GM06990 (cell line): ENCODE measurements around the gene TTC1.
"Not testable (repeated sequence)": the region's sequence is repeated elsewhere in the genome, so short reads cannot be mapped to it uniquely, and the experiment has no call there.

ENCODE experiments used
- DNase-seq: peaks from one replicate; pipeline ENCODE4 v3.0.0-alpha.2; 2011; ENCODE audit not compliant: insufficient read length; ENCODE audit errors: extremely low read depth
- H3K27me3 ChIP-seq: replicated peaks from 2 replicates; pipeline ENCODE4 v1.6.0; 2011; ENCODE audit warnings: low read length; ENCODE audit not compliant: control insufficient read depth, insufficient read depth
- H3K36me3 ChIP-seq: 2 replicates; pipeline ENCODE4 v1.5.1; 2011; ENCODE audit warnings: low read length; ENCODE audit not compliant: control insufficient read depth, insufficient read depth
- H3K4me3 ChIP-seq: replicated peaks from 2 replicates; pipeline ENCODE4 v1.5.1; 2011; ENCODE audit warnings: low read depth, mild to moderate bottlenecking, control low read depth, low read length
- CTCF ChIP-seq: IDR thresholded peaks from 2 replicates; pipeline ENCODE4 v1.5.1; 2011; ENCODE audit warnings: low read length, control low read depth, mild to moderate bottlenecking, inconsistent platforms; ENCODE audit not compliant: insufficient read depth, poor library complexity, severe bottlenecking

Gene TTC1

DNA sequence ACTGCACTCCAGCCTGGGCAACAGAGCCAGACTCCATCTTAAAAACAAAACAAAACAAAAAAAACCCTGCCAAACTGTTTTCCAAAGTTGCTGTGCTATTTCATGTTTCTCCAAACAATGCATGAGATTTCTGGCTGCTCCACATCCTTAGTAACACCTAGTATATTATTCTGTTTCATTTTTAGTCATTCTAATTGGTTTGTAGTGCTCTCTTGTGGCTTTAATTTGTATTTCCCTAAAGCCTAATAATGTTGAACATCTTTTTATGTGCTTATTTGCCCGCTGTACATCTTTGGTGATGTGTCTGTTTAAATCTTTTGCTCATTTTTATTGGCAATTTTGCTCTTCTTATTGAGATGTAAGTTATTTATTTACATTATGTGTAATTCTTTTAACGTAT, 18.4 kb upstream of the TTC1 start:
- no peaks in the 10 kb centered on the region; the same call in 1 of the 2 replicates for H3K27me3 ChIP-seq
- H3K36me3 ChIP-seq, result no peaks in the 10 kb centered on the region
- no peak for DNase-seq
- TF ChIP-seq CTCF, result no peak
- no peak overlapping the region for H3K4me3 ChIP-seq

- Histone ChIP-seq H3K27me3 (no peaks in the 10 kb centered on the region; the same call in 1 of the 2 replicates), H3K36me3 (no peaks in the 10 kb centered on the region), H3K4me3 (no peak overlapping the region)
- no peak for DNase-seq
- TF ChIP-seq CTCF, result no peak
Measured at GRCh38 chr5:159992566-159992965, 16.4 kb upstream of the TTC1 start.

GRCh38 chr5:159993194-159993593, 15.7 kb upstream of the TTC1 start:
- no peak for DNase-seq
- H3K27me3 ChIP-seq, result no peaks in the 10 kb centered on the region; the same call in 1 of the 2 replicates
- H3K4me3 ChIP-seq, result no peak overlapping the region
- H3K36me3 ChIP-seq, result no peaks in the 10 kb centered on the region
- TF ChIP-seq CTCF, result no peak

DNA sequence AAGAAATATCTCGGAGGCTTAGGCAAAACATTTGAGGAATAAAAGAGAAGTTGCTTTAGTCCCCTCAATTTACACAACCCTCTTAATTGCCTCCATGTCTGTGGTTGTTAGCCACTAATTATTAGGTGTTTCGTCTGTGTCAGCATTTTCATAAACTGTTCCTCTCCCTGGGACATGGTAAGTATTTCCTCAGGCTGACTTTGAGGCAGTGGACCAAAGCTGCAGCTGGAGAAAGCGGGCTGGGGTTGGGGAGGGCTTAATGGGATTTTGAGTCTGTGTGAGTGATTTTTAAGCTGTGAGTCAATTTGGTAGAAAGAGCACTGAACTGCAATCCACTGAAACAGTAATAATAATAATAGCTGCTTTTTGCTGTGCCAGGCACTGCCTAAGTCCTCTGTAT, 13.0 kb upstream of the TTC1 start:
- Histone ChIP-seq H3K27me3 (no peaks in the 10 kb centered on the region; the same call in none of the 2 replicates), H3K4me3 (no peak overlapping the region), H3K36me3 (no peaks in the 10 kb centered on the region)
- DNase-seq, result no peak
- no peak for TF ChIP-seq CTCF

DNA sequence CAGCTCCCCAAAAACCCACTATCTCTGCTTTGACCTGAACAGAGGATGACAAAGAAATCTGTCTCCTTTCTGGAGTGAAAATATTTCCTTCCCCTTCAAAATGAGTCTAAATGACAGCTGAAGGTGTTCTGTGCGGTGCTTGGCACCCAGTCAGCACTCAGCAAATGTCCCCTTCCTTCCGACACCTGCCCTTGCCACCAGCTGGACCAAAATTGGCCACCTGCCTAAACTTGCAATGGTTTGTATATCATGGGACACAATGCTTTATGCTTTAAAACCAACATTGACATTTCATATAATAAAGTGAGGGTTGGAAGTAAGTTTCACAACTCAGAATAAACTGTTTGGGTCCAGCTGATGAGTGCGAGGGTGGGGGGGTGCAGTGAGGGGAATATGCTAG, 7.5 kb upstream of the TTC1 start:
- no peak for DNase-seq
- Histone ChIP-seq H3K27me3 (peaks cover 1% of the 10 kb centered on the region), H3K4me3 (no peak overlapping the region), H3K36me3 (no peaks in the 10 kb centered on the region)
- TF ChIP-seq CTCF, result no peak

GRCh38 chr5:160007514-160007913, 1.4 kb upstream of the TTC1 start:
- Histone ChIP-seq H3K4me3 (no peak overlapping the region), H3K27me3 (no peaks in the 10 kb centered on the region), H3K36me3 (no peaks in the 10 kb centered on the region; the same call in 1 of the 2 replicates)
- DNase-seq, result no peak
- no peak for TF ChIP-seq CTCF

DNA sequence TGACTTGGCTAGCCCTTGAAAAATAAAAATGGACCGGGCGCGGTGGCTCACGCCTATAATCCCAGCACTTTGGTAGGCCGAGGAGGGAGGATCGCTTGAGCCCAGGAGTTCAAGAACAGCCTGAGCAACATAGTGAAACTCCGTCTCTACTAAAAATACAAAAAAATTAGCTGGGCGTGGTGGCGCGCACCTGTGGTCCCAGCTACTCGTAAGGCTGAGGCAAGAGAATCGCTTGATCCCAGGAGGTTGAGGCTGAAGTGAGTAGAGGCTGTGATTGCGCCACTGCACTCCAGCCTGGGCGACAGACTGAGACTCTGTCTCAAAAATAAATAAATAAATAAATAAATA, 436 bp upstream of the TTC1 start:
- H3K27me3 ChIP-seq, H3K4me3 ChIP-seq, DNase-seq, H3K36me3 ChIP-seq: not testable (repeated sequence)
